A549 (cell line): ENCODE measurements around the gene AMMECR1. TPM values are rescaled to one million over a fixed set of nuclear protein-coding genes. Genes with fewer than 3 reads are reported as not detected.

Source experiments
- ATAC-seq, 2 experiments: fragments of 200-7000 bp in 1 of 2; fragments of >200 bp in 1 of 2; cut with Nextera tagmentation in 1 of 2; cut with Tn5 transposase in 1 of 2; 3 replicates each; pipeline versions ENCODE4 v1.8.0 to v1.9.1; 2018 to 2020; ENCODE audit warnings: mild to moderate bottlenecking in 1 of 2, moderate library complexity in 1 of 2
- CTCF ChIA-PET: fragments of 300-600 bp; sonication (Branson Sonifier 250); formaldehyde crosslinking; extraction: SDS; loops from one replicate; lab custom pipeline; 2021; ENCODE audit warnings: antibody characterized with exemption, inconsistent platforms; lab: Yijun Ruan, JAX
- POLR2A ChIA-PET: fragments of 350-600 bp; formaldehyde crosslinking; extraction: SDS; loops from one replicate; lab custom pipeline; 2021; ENCODE audit warnings: antibody characterized with exemption, inconsistent platforms; lab: Yijun Ruan, JAX
- DNase-seq, 2 experiments: peaks; one replicate each; pipeline versions ENCODE4 v3.0.0 to v3.0.0-alpha.2; 2011 to 2016; ENCODE audit warnings: low read depth in 1 of 2, low spot score in 1 of 2
- FAIRE-seq: peaks from 2 replicates; lab custom pipeline; 2011; peaks lifted over from hg19 to GRCh38; lab: Jason Lieb, UNC
- H3K27ac ChIP-seq, 2 experiments: fragments of >200 bp; sonication (Bioruptor Twin); formaldehyde crosslinking; 3 replicates each; pipeline ENCODE4 v1.5.1; 2016 to 2017
- H3K4me1 ChIP-seq: fragments of >200 bp; sonication (Bioruptor Twin); formaldehyde crosslinking; 3 replicates; pipeline ENCODE4 v1.6.1; 2016
- H3K4me2 ChIP-seq: fragments of >200 bp; sonication (Bioruptor Twin); formaldehyde crosslinking; 3 replicates; pipeline ENCODE4 v1.6.1; 2016
- H3K4me3 ChIP-seq: fragments of >200 bp; sonication (Bioruptor Twin); formaldehyde crosslinking; 3 replicates; pipeline ENCODE4 v1.5.1; 2016
- H3K9me3 ChIP-seq: fragments of >200 bp; sonication (Bioruptor Twin); formaldehyde crosslinking; 3 replicates; pipeline ENCODE4 v1.6.1; 2016
- BCL3 ChIP-seq: fragments of >200 bp; sonication (Bioruptor Twin); formaldehyde crosslinking; IDR thresholded peaks from 3 replicates; pipeline ENCODE4 v1.6.1; 2016
- CEBPB ChIP-seq, 2 experiments: fragments of >200 bp in 1 of 2; sonication (Bioruptor Twin) in 1 of 2; formaldehyde crosslinking in 1 of 2; IDR thresholded peaks; 2 replicates each; pipeline ENCODE4 v1.6.1; 2012 to 2016
- CHD2 ChIP-seq: fragments of 150-350 bp; IDR thresholded peaks from 2 replicates; pipeline ENCODE4 v1.6.1; 2014; ENCODE audit warnings: low read length; ENCODE audit not compliant: partially characterized antibody
- ESRRA ChIP-seq: fragments of 150-350 bp; IDR thresholded peaks from 2 replicates; pipeline ENCODE4 v1.6.1; 2014; ENCODE audit warnings: mild to moderate bottlenecking, low read length, borderline replicate concordance
- GATA3 ChIP-seq: IDR thresholded peaks from 2 replicates; pipeline ENCODE4 v1.6.1; 2012; ENCODE audit warnings: borderline replicate concordance
- HDAC2 ChIP-seq: fragments of 200-600 bp; sonication (generic); IDR thresholded peaks from 2 replicates; pipeline ENCODE4 v1.6.1; 2016
- HEYL ChIP-seq: fragments of 250-450 bp; sonication (Bioruptor Pico); IDR thresholded peaks from 2 replicates; pipeline ENCODE4 v1.8.0; 2021; ENCODE audit warnings: mild to moderate bottlenecking, moderate library complexity
- HOXA7 ChIP-seq: fragments of 250-450 bp; sonication (Bioruptor Pico); IDR thresholded peaks from 2 replicates; pipeline ENCODE4 v1.5.0; 2020; ENCODE audit warnings: mild to moderate bottlenecking, moderate library complexity
- HOXB13 ChIP-seq: fragments of 250-450 bp; sonication (Bioruptor Pico); IDR thresholded peaks from 2 replicates; pipeline ENCODE4 v1.5.0; 2020; ENCODE audit warnings: low read depth, mild to moderate bottlenecking, moderate library complexity
- JUN ChIP-seq, 2 experiments: fragments of >200 bp; sonication (Bioruptor Twin); formaldehyde crosslinking; IDR thresholded peaks; 2 replicates in 1 of 2; 3 replicates in 1 of 2; pipeline ENCODE4 v1.6.1; 2016 to 2017
- JUNB ChIP-seq: fragments of >200 bp; sonication (Bioruptor Twin); formaldehyde crosslinking; IDR thresholded peaks from 2 replicates; pipeline ENCODE4 v1.6.1; 2016
- KDM1A ChIP-seq: fragments of 200-600 bp; sonication (generic); IDR thresholded peaks from 2 replicates; pipeline ENCODE4 v1.6.1; 2016; ENCODE audit warnings: low read depth, mild to moderate bottlenecking
- MAX ChIP-seq: IDR thresholded peaks from 2 replicates; pipeline ENCODE4 v1.6.1; 2012
- MAZ ChIP-seq: fragments of 150-350 bp; IDR thresholded peaks from 2 replicates; pipeline ENCODE4 v1.6.1; 2014; ENCODE audit warnings: antibody characterized with exemption, low read depth, low read length, borderline replicate concordance
- MYC ChIP-seq: IDR thresholded peaks from 2 replicates; pipeline ENCODE4 v1.6.1; 2012; ENCODE audit warnings: mild to moderate bottlenecking, inconsistent platforms, low read length, improper control_type of control experiment, borderline replicate concordance
- NPAS2 ChIP-seq: fragments of 250-450 bp; sonication (Bioruptor Pico); IDR thresholded peaks from 2 replicates; pipeline ENCODE4 v1.8.0; 2022; ENCODE audit warnings: mild to moderate bottlenecking, moderate library complexity, borderline replicate concordance
- PHF8 ChIP-seq: fragments of 200-600 bp; sonication (generic); IDR thresholded peaks from 2 replicates; pipeline ENCODE4 v1.6.1; 2016; ENCODE audit warnings: low read depth, mild to moderate bottlenecking, antibody characterized with exemption, moderate library complexity, borderline replicate concordance
- SMC3 ChIP-seq: fragments of >200 bp; sonication (Bioruptor Twin); formaldehyde crosslinking; IDR thresholded peaks from 3 replicates; pipeline ENCODE4 v1.6.1; 2018; ENCODE audit warnings: inconsistent platforms
- SREBF2 ChIP-seq: fragments of 450-650 bp; IDR thresholded peaks from 2 replicates; pipeline ENCODE4 v1.6.1; 2014; ENCODE audit warnings: mild to moderate bottlenecking, moderate library complexity
- TFCP2L1 ChIP-seq: fragments of 250-450 bp; sonication (Bioruptor Pico); IDR thresholded peaks from 2 replicates; pipeline ENCODE4 v1.5.0; 2021; ENCODE audit warnings: mild to moderate bottlenecking
- TP53 ChIP-seq: fragments of 250-450 bp; sonication (Bioruptor Pico); IDR thresholded peaks from 2 replicates; pipeline ENCODE4 v1.5.0; 2021; ENCODE audit warnings: mild to moderate bottlenecking, moderate library complexity
- ZC3H11A ChIP-seq: fragments of 450-650 bp; IDR thresholded peaks from 2 replicates; pipeline ENCODE4 v1.6.1; 2014; ENCODE audit warnings: antibody characterized with exemption, mild to moderate bottlenecking
- WGBS: methylation state at CpG from one replicate; pipeline ENCODE4 v1.1.6; 2017; ENCODE audit errors: missing lambda C conversion rate; 5-methylcytosine and 5-hydroxymethylcytosine counted together
- polyA plus RNA-seq, 4 experiments: library from polyadenylated mRNA; depleted of rRNA in 3 of 4; stranded (reverse); fragments of >200 nt; fragmentation: RNase III in 1 of 4; extraction: RNeasy Plus Mini Kit Qiagen cat#74134 plus additional on column Dnase treatment in 1 of 4; gene quantifications; 2 replicates in 3 of 4; 3 replicates in 1 of 4; pipeline ENCODE4 v1.2.3, GENCODE V29; 2011 to 2017
- TF ChIP-seq, protein P1 (sequence below): fragments of 250-450 bp; sonication (Bioruptor Pico); IDR thresholded peaks from 2 replicates; pipeline ENCODE4 v1.5.0; 2021; ENCODE audit warnings: mild to moderate bottlenecking, moderate library complexity, borderline replicate concordance
- TF ChIP-seq, protein P2 (sequence below): fragments of >200 bp; sonication (Bioruptor Twin); formaldehyde crosslinking; IDR thresholded peaks from 3 replicates; pipeline ENCODE4 v1.5.1; 2016
- TF ChIP-seq, protein P3 (sequence below): fragments of 250-450 bp; sonication (Bioruptor Pico); IDR thresholded peaks from 2 replicates; pipeline ENCODE4 v1.5.0; 2020; ENCODE audit warnings: low read depth, mild to moderate bottlenecking, moderate library complexity

The AMMECR1 gene
- polyA plus RNA-seq, 2 of the 4 experiments (the other 2 are of a cell fraction): 7.9 to 13.7 TPM

DNA sequence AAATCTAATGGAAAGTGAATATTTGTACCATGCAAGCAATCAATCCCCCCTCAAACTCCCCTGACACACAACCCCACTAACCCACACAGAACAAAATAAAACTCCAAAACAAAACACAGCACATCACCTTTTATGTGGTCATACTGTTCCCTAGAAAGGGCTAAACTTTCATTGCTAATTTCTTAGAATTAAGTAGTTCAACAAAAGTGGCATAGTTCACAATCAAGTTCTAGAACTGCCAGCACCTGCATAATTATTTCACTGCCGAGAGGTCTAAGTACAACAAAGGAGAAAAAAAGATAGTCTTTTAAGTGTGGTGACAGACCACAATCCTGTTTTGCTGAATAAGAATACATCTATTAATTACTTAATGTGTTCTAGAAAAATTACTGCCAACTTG, 58.8 kb downstream of the AMMECR1 start:
- DNase-seq (no peak), ATAC-seq (no peak), FAIRE-seq (peak; percentile 18)
- no peak for TF ChIP-seq ZC3H11A
- TF ChIP-seq SMC3: no peak
- no peak for TF ChIP-seq JUNB
- no peak for TF ChIP-seq TP53
- TF ChIP-seq MAX: no peak
- TF ChIP-seq NPAS2 (CRISPR knock-in tag): no peak
- no peak for TF ChIP-seq CHD2
- no peak for TF ChIP-seq ESRRA
- TF ChIP-seq, protein P1, sequence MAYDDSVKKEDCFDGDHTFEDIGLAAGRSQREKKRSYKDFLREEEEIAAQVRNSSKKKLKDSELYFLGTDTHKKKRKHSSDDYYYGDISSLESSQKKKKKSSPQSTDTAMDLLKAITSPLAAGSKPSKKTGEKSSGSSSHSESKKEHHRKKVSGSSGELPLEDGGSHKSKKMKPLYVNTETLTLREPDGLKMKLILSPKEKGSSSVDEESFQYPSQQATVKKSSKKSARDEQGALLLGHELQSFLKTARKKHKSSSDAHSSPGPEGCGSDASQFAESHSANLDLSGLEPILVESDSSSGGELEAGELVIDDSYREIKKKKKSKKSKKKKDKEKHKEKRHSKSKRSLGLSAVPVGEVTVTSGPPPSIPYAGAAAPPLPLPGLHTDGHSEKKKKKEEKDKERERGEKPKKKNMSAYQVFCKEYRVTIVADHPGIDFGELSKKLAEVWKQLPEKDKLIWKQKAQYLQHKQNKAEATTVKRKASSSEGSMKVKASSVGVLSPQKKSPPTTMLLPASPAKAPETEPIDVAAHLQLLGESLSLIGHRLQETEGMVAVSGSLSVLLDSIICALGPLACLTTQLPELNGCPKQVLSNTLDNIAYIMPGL: no peak
- TF ChIP-seq HOXB13 (CRISPR knock-in tag): no peak
- TF ChIP-seq, protein P2, sequence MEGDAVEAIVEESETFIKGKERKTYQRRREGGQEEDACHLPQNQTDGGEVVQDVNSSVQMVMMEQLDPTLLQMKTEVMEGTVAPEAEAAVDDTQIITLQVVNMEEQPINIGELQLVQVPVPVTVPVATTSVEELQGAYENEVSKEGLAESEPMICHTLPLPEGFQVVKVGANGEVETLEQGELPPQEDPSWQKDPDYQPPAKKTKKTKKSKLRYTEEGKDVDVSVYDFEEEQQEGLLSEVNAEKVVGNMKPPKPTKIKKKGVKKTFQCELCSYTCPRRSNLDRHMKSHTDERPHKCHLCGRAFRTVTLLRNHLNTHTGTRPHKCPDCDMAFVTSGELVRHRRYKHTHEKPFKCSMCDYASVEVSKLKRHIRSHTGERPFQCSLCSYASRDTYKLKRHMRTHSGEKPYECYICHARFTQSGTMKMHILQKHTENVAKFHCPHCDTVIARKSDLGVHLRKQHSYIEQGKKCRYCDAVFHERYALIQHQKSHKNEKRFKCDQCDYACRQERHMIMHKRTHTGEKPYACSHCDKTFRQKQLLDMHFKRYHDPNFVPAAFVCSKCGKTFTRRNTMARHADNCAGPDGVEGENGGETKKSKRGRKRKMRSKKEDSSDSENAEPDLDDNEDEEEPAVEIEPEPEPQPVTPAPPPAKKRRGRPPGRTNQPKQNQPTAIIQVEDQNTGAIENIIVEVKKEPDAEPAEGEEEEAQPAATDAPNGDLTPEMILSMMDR: no peak
- TF ChIP-seq MAZ: no peak
- TF ChIP-seq BCL3: no peak
- no peak for TF ChIP-seq JUN (IDR thresholded peaks at IDR 0.05)
- TF ChIP-seq MYC: no peak
- TF ChIP-seq, protein P3, sequence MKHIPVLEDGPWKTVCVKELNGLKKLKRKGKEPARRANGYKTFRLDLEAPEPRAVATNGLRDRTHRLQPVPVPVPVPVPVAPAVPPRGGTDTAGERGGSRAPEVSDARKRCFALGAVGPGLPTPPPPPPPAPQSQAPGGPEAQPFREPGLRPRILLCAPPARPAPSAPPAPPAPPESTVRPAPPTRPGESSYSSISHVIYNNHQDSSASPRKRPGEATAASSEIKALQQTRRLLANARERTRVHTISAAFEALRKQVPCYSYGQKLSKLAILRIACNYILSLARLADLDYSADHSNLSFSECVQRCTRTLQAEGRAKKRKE (CRISPR knock-in tag): no peak
- TF ChIP-seq HDAC2: no peak
- no peak for TF ChIP-seq GATA3
- TF ChIP-seq SREBF2: no peak
- TF ChIP-seq HOXA7 (CRISPR knock-in tag): no peak
- Histone ChIP-seq H3K9me3 (no peaks in the 10 kb centered on the region), H3K4me3 (no peak overlapping the region), H3K27ac (no peak overlapping the region), H3K4me2 (no peak overlapping the region), H3K4me1 (peaks cover 7% of the 10 kb centered on the region; the same call in 1 of the 3 replicates)
- ChIA-PET POLR2A (no interaction called here), CTCF (no interaction called here)
- WGBS: 91% methylated on average over 1 of the region's 1 CpG

DNA sequence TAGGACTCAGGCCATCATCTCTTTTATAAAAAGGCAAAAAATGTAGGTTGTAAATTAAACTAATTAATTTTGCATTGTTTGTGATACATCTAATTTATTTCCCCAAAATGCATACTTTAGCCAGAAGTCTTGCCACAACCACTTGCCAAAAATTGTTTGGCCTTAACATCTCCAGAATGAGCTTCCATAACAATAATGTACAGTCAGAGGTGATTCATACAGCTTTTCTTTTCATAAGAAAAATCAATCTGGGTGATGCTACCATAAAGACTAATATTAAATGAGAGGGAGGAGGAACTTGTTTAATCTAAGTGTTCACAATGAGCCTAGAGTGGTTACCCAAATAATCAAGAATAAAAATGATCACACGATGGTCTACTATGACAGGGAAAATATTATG, 59.3 kb downstream of the AMMECR1 start:
- POLR2A ChIA-PET: no interaction called here
- H3K4me2 ChIP-seq: no peak overlapping the region
- no peak for DNase-seq
- WGBS: 78% methylated on average over 1 of the region's 1 CpG
- CTCF ChIA-PET: no interaction called here
- peaks cover 7% of the 10 kb centered on the region; the same call in 1 of the 3 replicates for H3K4me1 ChIP-seq
- no peaks in the 10 kb centered on the region for H3K9me3 ChIP-seq
- H3K27ac ChIP-seq: no peak overlapping the region
- no peak for ATAC-seq
- TF ChIP-seq TFCP2L1 (no peak), MYC (no peak), JUN (IDR thresholded peaks at IDR 0.05) (no peak), MAX (no peak), CEBPB (IDR thresholded peaks at IDR 0.05) (no peak), KDM1A (no peak), NPAS2 (CRISPR knock-in tag) (no peak), PHF8 (no peak), HDAC2 (no peak), HEYL (CRISPR knock-in tag) (no peak)
- peak; percentile 73 for FAIRE-seq
- H3K4me3 ChIP-seq: no peak overlapping the region
